Astrocyte (in vitro differentiated cells and primary cell): ENCODE data around the gene SBF2.
"Not testable (repeated sequence)": the region's sequence is repeated elsewhere in the genome, so short reads cannot be mapped to it uniquely, and the experiment has no call there.

Experiments used
- CTCF ChIP-seq: IDR thresholded peaks from 2 replicates; pipeline ENCODE4 v1.5.1; 2011; ENCODE audit warnings: low read depth, mild to moderate bottlenecking, inconsistent platforms, low read length, moderate library complexity; ENCODE audit not compliant: insufficient read depth
- EZH2 ChIP-seq: IDR thresholded peaks from 2 replicates; pipeline ENCODE4 v1.6.1; 2012; ENCODE audit warnings: mild to moderate bottlenecking, low read length, inconsistent platforms; ENCODE audit not compliant: insufficient read depth

- TF ChIP-seq CTCF, EZH2: not testable (repeated sequence)
Measured at GRCh38 chr11:10087923-10088225, 206.1 kb downstream of the SBF2 start.
